H1 (cell line): Measurements from ENCODE around the gene SH3PXD2B. TPM values are rescaled to one million over a fixed set of nuclear protein-coding genes. Genes with fewer than 3 reads are reported as not detected.

Experiments used
- MAFK ChIP-seq: IDR thresholded peaks from 2 replicates; pipeline ENCODE4 v1.6.1; 2012; ENCODE audit warnings: low read depth, mild to moderate bottlenecking, improper control_type of control experiment, low read length
- polyA plus RNA-seq, 7 experiments: library from polyadenylated mRNA; depleted of rRNA in 3 of 7; stranded (reverse) in 5 of 7; unstranded in 2 of 7; fragments of >200 nt in 5 of 7; fragments of 200-250 nt in 2 of 7; gene quantifications; 1 replicate in 5 of 7; 2 replicates in 1 of 7; 4 replicates in 1 of 7; pipeline versions ENCODE4 v1.2.1 to v1.2.3, GENCODE V29; 2011 to 2013; ENCODE audit warnings: missing spikeins in 2 of 7, mixed read lengths in 2 of 7
- total RNA-seq: library from RNA; stranded (reverse); fragmentation: NEBNext Ultra II Directional; extraction: Animal tissue kit (Norgen Biotek cat#: 25700); gene quantifications from 2 replicates; pipeline ENCODE4 v1.2.1, GENCODE V29; 2021

SH3PXD2B gene
- total and polyA plus RNA-seq, 2 of the 8 experiments (the other 6 are each of a cell fraction or from before 2014, with no cell fraction given) = 32.9 to 72.9 TPM

DNA sequence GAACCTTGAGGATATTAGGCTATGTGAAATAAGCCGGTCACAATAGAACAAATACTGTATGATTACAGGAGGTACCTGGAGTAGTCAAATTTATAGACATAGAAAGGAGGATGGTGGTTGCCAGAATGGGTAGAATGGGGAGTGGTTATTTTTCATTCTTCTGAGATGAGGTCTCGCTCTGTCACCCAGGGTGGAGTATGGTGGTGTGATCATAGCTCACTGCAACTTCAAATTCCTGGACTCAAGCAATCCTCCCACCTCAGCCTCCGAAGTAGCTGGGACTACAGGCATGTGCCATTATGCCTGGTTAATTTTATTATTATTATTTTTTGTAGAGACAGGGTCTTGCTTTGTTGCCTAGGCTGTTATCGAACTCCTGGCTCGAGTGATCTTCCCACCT is 27.1 kb downstream of the SH3PXD2B start (continued):
- TF ChIP-seq MAFK = no peak
